GM19397 (cell line): Measurements from ENCODE around the gene NEURL1.

Experiments used
- ATAC-seq: cut with Tn5 transposase; IDR thresholded peaks from one replicate; pipeline ENCODE4 v1.9.1; 2021; ENCODE audit warnings: mild to moderate bottlenecking, moderate library complexity; ENCODE audit not compliant: unreplicated experiment

The NEURL1 gene

GRCh38 chr10:103580430-103580829 lies 86.9 kb downstream of the NEURL1 start:
- ATAC-seq = no peak

GRCh38 chr10:103581499-103581898 lies 88.0 kb downstream of the NEURL1 start:
- no peak for ATAC-seq

- no peak for ATAC-seq
These were observed 89.0 kb downstream of the NEURL1 start for GRCh38 chr10:103582331-103583123.

- no peak for ATAC-seq
These were observed 90.3 kb downstream of the NEURL1 start for GRCh38 chr10:103583871-103584215.

GRCh38 chr10:103584216-103585010 lies 90.9 kb downstream of the NEURL1 start:
- ATAC-seq = peak; percentile 74

- no peak for ATAC-seq
These were observed 91.5 kb downstream of the NEURL1 start for GRCh38 chr10:103585011-103585405.

GRCh38 chr10:103587073-103587472 lies 93.6 kb downstream of the NEURL1 start:
- ATAC-seq = no peak

GRCh38 chr10:103589074-103589630 lies 95.6 kb downstream of the NEURL1 start:
- no peak for ATAC-seq

- no peak for ATAC-seq
These were observed 96.6 kb downstream of the NEURL1 start for GRCh38 chr10:103590060-103590459.

- no peak for ATAC-seq
These were observed 97.3 kb downstream of the NEURL1 start for GRCh38 chr10:103590744-103591291.

GRCh38 chr10:103592186-103593021 lies 98.9 kb downstream of the NEURL1 start:
- peak; percentile 61 for ATAC-seq

GRCh38 chr10:103593022-103593570 lies 99.6 kb downstream of the NEURL1 start:
- no peak for ATAC-seq

GRCh38 chr10:103595933-103596726 lies 102.6 kb downstream of the NEURL1 start:
- no peak for ATAC-seq

GRCh38 chr10:103597003-103597402 lies 103.5 kb downstream of the NEURL1 start:
- no peak for ATAC-seq

- ATAC-seq = no peak
These were observed 105.2 kb downstream of the NEURL1 start for GRCh38 chr10:103598654-103599115.

GRCh38 chr10:103599211-103599610 lies 105.7 kb downstream of the NEURL1 start:
- ATAC-seq = no peak

GRCh38 chr10:103599907-103600306 lies 106.4 kb downstream of the NEURL1 start:
- no peak for ATAC-seq

GRCh38 chr10:103600325-103600724 lies 106.8 kb downstream of the NEURL1 start:
- ATAC-seq = no peak

GRCh38 chr10:103600956-103601569 lies 107.6 kb downstream of the NEURL1 start:
- no peak for ATAC-seq
